SK-N-SH (cell line): Measurements from ENCODE around the gene SLC16A13. TPM values are rescaled to one million over a fixed set of nuclear protein-coding genes. Genes with fewer than 3 reads are reported as not detected.

Experiments used
- CTCF ChIA-PET: fragments of 300-600, 350-600 bp; formaldehyde crosslinking; extraction: SDS; loops from one replicate; lab custom pipeline; 2021; lab: Yijun Ruan, JAX
- POLR2A ChIA-PET: fragments of 350-600 bp; sonication (Branson Sonifier 250); formaldehyde crosslinking; extraction: SDS; loops from one replicate; lab custom pipeline; 2020; ENCODE audit warnings: antibody characterized with exemption, inconsistent platforms; lab: Yijun Ruan, JAX
- DNase-seq: peaks from one replicate; pipeline ENCODE4 v3.0.0; 2012
- H2AFZ ChIP-seq: fragments of 200-600 bp; sonication (generic); 2 replicates; pipeline ENCODE4 v1.8.1; 2016; ENCODE audit warnings: antibody characterized with exemption, mild to moderate bottlenecking, low read depth
- H3F3A ChIP-seq: fragments of 200-600 bp; sonication (generic); replicated peaks from 2 replicates; pipeline ENCODE3; 2016; ENCODE audit warnings: antibody characterized with exemption, mild to moderate bottlenecking; ENCODE audit not compliant: insufficient read depth
- H3K27ac ChIP-seq, 2 experiments: fragments of 200-500 bp in 1 of 2; fragments of 200-600 bp in 1 of 2; sonication (Bioruptor generic) in 1 of 2; sonication (generic), shearing (Covaris generic) in 1 of 2; 2 replicates each; pipeline versions ENCODE4 v1.5.1 to v1.6.1; 2014 to 2016; ENCODE audit warnings: low read depth in 2 of 2, inconsistent platforms in 1 of 2, low read length in 1 of 2, mild to moderate bottlenecking in 1 of 2, mixed read lengths in 1 of 2
- H3K27me3 ChIP-seq: fragments of 200-600 bp; sonication (generic), shearing (Covaris generic); 2 replicates; pipeline ENCODE4 v1.6.1; 2016; ENCODE audit warnings: mixed run types; ENCODE audit not compliant: insufficient read depth
- H3K36me3 ChIP-seq, 2 experiments: fragments of 200-500 bp in 1 of 2; fragments of 200-600 bp in 1 of 2; sonication (Bioruptor generic) in 1 of 2; sonication (generic) in 1 of 2; replicated peaks in 1 of 2; 2 replicates each; pipeline versions ENCODE3 to v1.5.1; 2014 to 2016; ENCODE audit warnings: low read length in 1 of 2, mild to moderate bottlenecking in 1 of 2; ENCODE audit not compliant: insufficient read depth in 2 of 2, control insufficient read depth in 1 of 2
- H3K4me1 ChIP-seq, 2 experiments: fragments of 200-500 bp in 1 of 2; fragments of 200-600 bp in 1 of 2; sonication (Bioruptor generic) in 1 of 2; sonication (generic), shearing (Covaris generic) in 1 of 2; 2 replicates each; pipeline versions ENCODE4 v1.5.1 to v1.6.1; 2014 to 2016; ENCODE audit warnings: low read depth in 1 of 2, low read length in 1 of 2, mixed run types in 1 of 2; ENCODE audit not compliant: insufficient read depth in 2 of 2, control insufficient read depth in 1 of 2
- H3K4me2 ChIP-seq: fragments of 200-600 bp; sonication (generic), shearing (Covaris generic); 2 replicates; pipeline ENCODE4 v1.6.1; 2017; ENCODE audit warnings: mixed run types
- H3K4me3 ChIP-seq, 2 experiments: fragments of 200-500 bp in 1 of 2; fragments of 200-600 bp in 1 of 2; sonication (Bioruptor generic) in 1 of 2; sonication (generic), shearing (Covaris generic) in 1 of 2; 2 replicates each; pipeline versions ENCODE4 v1.5.1 to v1.8.1; 2014 to 2016; ENCODE audit warnings: low read depth in 2 of 2, inconsistent platforms in 1 of 2, low read length in 1 of 2, mild to moderate bottlenecking in 1 of 2, mixed read lengths in 1 of 2, moderate library complexity in 1 of 2
- H3K79me2 ChIP-seq: fragments of 200-600 bp; sonication (generic); 2 replicates; pipeline ENCODE4 v1.8.1; 2017; ENCODE audit warnings: mild to moderate bottlenecking; ENCODE audit not compliant: insufficient read depth
- H3K9ac ChIP-seq: fragments of 200-600 bp; sonication (generic); 2 replicates; pipeline ENCODE4 v1.6.1; 2017; ENCODE audit warnings: mixed run types
- H3K9me2 ChIP-seq: fragments of 200-600 bp; sonication (generic); 2 replicates; pipeline ENCODE4 v1.6.1; 2017; ENCODE audit warnings: mixed run types
- H3K9me3 ChIP-seq: fragments of 200-600 bp; sonication (generic); 2 replicates; pipeline ENCODE4 v1.6.1; 2017; ENCODE audit warnings: mixed run types, mild to moderate bottlenecking, moderate library complexity
- H4K20me1 ChIP-seq: fragments of 200-600 bp; sonication (generic); 2 replicates; pipeline ENCODE4 v1.6.1; 2017; ENCODE audit warnings: mild to moderate bottlenecking, mixed run types; ENCODE audit not compliant: insufficient read depth
- EZH2phosphoT487 ChIP-seq: fragments of 200-600 bp; sonication (generic); IDR thresholded peaks from 2 replicates; pipeline ENCODE4 v1.6.1; 2017; ENCODE audit warnings: low read depth, mixed run types, mild to moderate bottlenecking, antibody characterized with exemption, moderate library complexity, borderline replicate concordance
- MAX ChIP-seq: IDR thresholded peaks from 2 replicates; pipeline ENCODE4 v1.4.0; 2012; ENCODE audit warnings: low read depth
- NFIC ChIP-seq: IDR thresholded peaks from 2 replicates; pipeline ENCODE4 v1.4.0; 2012; ENCODE audit warnings: borderline replicate concordance
- POLR2AphosphoS5 ChIP-seq: IDR thresholded peaks from 2 replicates; pipeline ENCODE4 v1.6.1; 2012; ENCODE audit warnings: low read depth, low read length
- RAD21 ChIP-seq: IDR thresholded peaks from 2 replicates; pipeline ENCODE4 v1.6.1; 2012; ENCODE audit warnings: mild to moderate bottlenecking, low read length
- RFX5 ChIP-seq: IDR thresholded peaks from 2 replicates; pipeline ENCODE4 v1.6.1; 2012; ENCODE audit warnings: mild to moderate bottlenecking, improper control_type of control experiment, low read length
- SIN3A ChIP-seq: IDR thresholded peaks from 2 replicates; pipeline ENCODE4 v1.6.1; 2012; ENCODE audit warnings: low read depth, mild to moderate bottlenecking, low read length, moderate library complexity, borderline replicate concordance
- TAF1 ChIP-seq: IDR thresholded peaks from 2 replicates; pipeline ENCODE4 v1.6.1; 2012; ENCODE audit warnings: low read depth, mild to moderate bottlenecking, low read length, moderate library complexity, borderline replicate concordance
- USF1 ChIP-seq: IDR thresholded peaks from 2 replicates; pipeline ENCODE4 v1.4.0; 2012; ENCODE audit warnings: low read depth, borderline replicate concordance
- YY1 ChIP-seq: IDR thresholded peaks from 2 replicates; pipeline ENCODE4 v1.4.0; 2012; ENCODE audit warnings: low read depth, mild to moderate bottlenecking
- WGBS: methylation state at CpG from one replicate; pipeline ENCODE4 v1.1.6; 2017; ENCODE audit warnings: low lambda C conversion rate; 5-methylcytosine and 5-hydroxymethylcytosine counted together
- polyA plus RNA-seq, 3 experiments: library from polyadenylated mRNA; depleted of rRNA; stranded (reverse); fragments of >200 nt; gene quantifications; 2 replicates each; pipeline ENCODE4 v1.2.3, GENCODE V29; 2012
- TF ChIP-seq, protein P1 (sequence below): fragments of 150-350 bp; IDR thresholded peaks from 2 replicates; pipeline ENCODE4 v1.6.1; 2016; ENCODE audit warnings: mild to moderate bottlenecking, low read depth, low read length

Gene SLC16A13
- polyA plus RNA-seq, 1 of the 3 experiments (the other 2 are of a cell fraction) = 3.9 TPM

GRCh38 chr17:7016418-7016817, 19.4 kb upstream of the SLC16A13 start:
- no peak for TF ChIP-seq EZH2phosphoT487
- no peak overlapping the region for H2AFZ ChIP-seq
- no peak overlapping the region for H3K4me3 ChIP-seq
- no peak overlapping the region for H3K9ac ChIP-seq
- H3K4me1 ChIP-seq = peaks cover 5 to 32% of the 10 kb centered on the region in 2 experiments; a peak in 2 of 4 replicates
- H4K20me1 ChIP-seq = no peaks in the 10 kb centered on the region
- H3F3A ChIP-seq = peaks cover 24% of the 10 kb centered on the region
- peaks cover 0 to 7% of the 10 kb centered on the region in 2 experiments for H3K36me3 ChIP-seq
- no peaks in the 10 kb centered on the region for H3K9me3 ChIP-seq
- H3K27me3 ChIP-seq = no peaks in the 10 kb centered on the region
- no peaks in the 10 kb centered on the region for H3K9me2 ChIP-seq
- DNase-seq = no peak
- 100% methylated on average over 3 of the region's 3 CpGs for WGBS
- POLR2A ChIA-PET = no interaction called here
- CTCF ChIA-PET = interaction anchor here (1.4 to 1.9 kb wide), 3 partner anchors 16 to 102 kb away, joined by 3 to 9 read pairs (median 7); no protein-coding TSS in a partner anchor
- no peak overlapping the region for H3K4me2 ChIP-seq
- H3K79me2 ChIP-seq = peaks cover 26% of the 10 kb centered on the region
- H3K27ac ChIP-seq = no peak overlapping the region; a peak in 1 of 4 replicates

DNA sequence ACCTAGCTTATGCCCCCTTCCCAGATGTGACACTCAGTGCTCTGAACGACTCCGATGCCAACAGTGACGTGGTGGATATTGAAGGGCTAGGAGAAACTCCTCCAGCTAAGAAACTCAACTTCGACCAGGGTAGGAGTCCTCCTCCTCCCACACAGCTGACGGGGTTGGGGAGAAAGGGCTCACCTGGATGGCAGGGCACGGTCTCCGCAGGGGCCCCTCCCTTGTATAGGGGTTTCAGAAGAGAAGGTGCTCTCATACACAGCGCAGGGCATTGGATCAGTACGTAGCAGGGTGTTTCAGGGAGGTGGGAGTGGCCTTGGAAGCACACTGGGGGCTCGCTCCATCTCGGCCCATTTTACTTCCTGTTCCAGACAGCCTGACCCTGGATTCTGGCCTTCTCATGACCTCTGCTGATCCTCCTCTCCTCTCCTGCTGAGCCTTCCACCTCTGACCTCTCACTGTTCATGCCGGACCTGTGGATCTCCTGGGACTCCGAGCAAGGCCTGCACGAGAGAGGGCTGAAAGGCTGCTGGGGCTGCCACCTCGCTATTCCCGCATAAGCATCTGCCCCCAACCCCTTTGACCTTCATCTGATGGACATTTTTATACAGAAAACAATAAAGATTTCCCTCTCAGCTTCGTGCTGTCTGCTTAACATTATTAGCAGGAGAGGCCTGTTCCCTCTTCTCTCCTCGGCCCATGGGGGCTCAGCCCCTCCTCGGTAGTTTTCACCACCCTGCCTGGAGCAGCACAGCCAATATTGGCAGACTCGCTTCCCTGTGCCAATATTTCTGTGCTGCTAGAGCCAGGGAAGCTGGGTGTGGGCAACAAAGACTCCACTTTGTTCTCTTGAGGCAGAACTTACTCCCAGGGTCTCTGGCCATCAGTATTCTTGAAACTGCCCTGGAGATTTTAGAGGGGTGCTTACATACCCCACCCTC, 18.7 kb upstream of the SLC16A13 start:
- no peak for DNase-seq
- Histone ChIP-seq H3K79me2 (peaks cover 18% of the 10 kb centered on the region), H3K4me2 (no peak overlapping the region), H3K4me1 (peaks cover 9 to 35% of the 10 kb centered on the region in 2 experiments; a peak in 2 of 4 replicates), H3K27me3 (no peaks in the 10 kb centered on the region), H2AFZ (no peak overlapping the region), H3K27ac (no peak overlapping the region; a peak in 1 of 4 replicates), H3K9me2 (no peaks in the 10 kb centered on the region), H3F3A (peaks cover 27% of the 10 kb centered on the region), H3K9me3 (no peaks in the 10 kb centered on the region), H3K36me3 (peaks cover 0 to 7% of the 10 kb centered on the region in 2 experiments), H3K4me3 (no peak overlapping the region), H4K20me1 (no peaks in the 10 kb centered on the region), H3K9ac (no peak overlapping the region)
- POLR2A ChIA-PET = no interaction called here
- TF ChIP-seq USF1 = no peak
- no peak for TF ChIP-seq POLR2AphosphoS5
- TF ChIP-seq TAF1 = no peak
- TF ChIP-seq YY1 = no peak
- no peak for TF ChIP-seq NFIC
- no peak for TF ChIP-seq RAD21
- TF ChIP-seq, protein P1, sequence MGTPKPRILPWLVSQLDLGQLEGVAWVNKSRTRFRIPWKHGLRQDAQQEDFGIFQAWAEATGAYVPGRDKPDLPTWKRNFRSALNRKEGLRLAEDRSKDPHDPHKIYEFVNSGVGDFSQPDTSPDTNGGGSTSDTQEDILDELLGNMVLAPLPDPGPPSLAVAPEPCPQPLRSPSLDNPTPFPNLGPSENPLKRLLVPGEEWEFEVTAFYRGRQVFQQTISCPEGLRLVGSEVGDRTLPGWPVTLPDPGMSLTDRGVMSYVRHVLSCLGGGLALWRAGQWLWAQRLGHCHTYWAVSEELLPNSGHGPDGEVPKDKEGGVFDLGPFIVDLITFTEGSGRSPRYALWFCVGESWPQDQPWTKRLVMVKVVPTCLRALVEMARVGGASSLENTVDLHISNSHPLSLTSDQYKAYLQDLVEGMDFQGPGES = no peak
- no peak for TF ChIP-seq MAX
- no peak for TF ChIP-seq SIN3A
- TF ChIP-seq RFX5 = no peak
- CTCF ChIA-PET = interaction anchor here (1.4 to 1.9 kb wide), 3 partner anchors 17 to 103 kb away, joined by 3 to 9 read pairs (median 7); no protein-coding TSS in a partner anchor
- WGBS = 93% methylated on average over 13 of the region's 20 CpGs
